ENCODE data around the gene RABGAP1. TPM values are rescaled to one million over a fixed set of nuclear protein-coding genes. Genes with fewer than 3 reads are reported as not detected.

The RABGAP1 gene
- total RNA-seq, 1 donor from 2014 or later, result 44.7 TPM

GRCh38 chr9:123127512-123128075 is 186.8 kb downstream of the RABGAP1 start:
- DNase-seq (ENCODE audit: low read depth), result no peak
- Mint-ChIP-seq H3K27ac (ENCODE audit: unreplicated experiment) (no peak overlapping the region), H3K4me1 (ENCODE audit: low read depth, unreplicated experiment) (no peaks in the 10 kb centered on the region), H3K27me3 (ENCODE audit: low read depth, unreplicated experiment) (no peaks in the 10 kb centered on the region), H3K4me3 (ENCODE audit: unreplicated experiment) (no peak overlapping the region), H3K36me3 (ENCODE audit: low read depth, unreplicated experiment) (peaks cover 5% of the 10 kb centered on the region), H3K9me3 (ENCODE audit: unreplicated experiment) (no peaks in the 10 kb centered on the region)
- Histone ChIP-seq H2AFZ (ENCODE audit: low read depth, low read length) (no peak overlapping the region), H3K4me1 (ENCODE audit: insufficient read depth, low read length) (no peaks in the 10 kb centered on the region), H3K27ac (ENCODE audit: low read depth, low read length) (no peak overlapping the region), H4K20me1 (ENCODE audit: insufficient read depth, low read length) (no peaks in the 10 kb centered on the region), H3K27me3 (ENCODE audit: insufficient read depth, low read length) (no peaks in the 10 kb centered on the region), H3K9me3 (ENCODE audit: insufficient read depth, low read depth, low read length) (no peaks in the 10 kb centered on the region), H3K9ac (ENCODE audit: low read length) (no peak overlapping the region), H3K4me2 (ENCODE audit: low read length) (no peak overlapping the region), H3K4me3 (ENCODE audit: insufficient read depth, low read depth, low read length) (no peak overlapping the region), H3K36me3 (ENCODE audit: insufficient read depth, low read length) (no peaks in the 10 kb centered on the region), H3K79me2 (ENCODE audit: insufficient read depth, low read length) (no peaks in the 10 kb centered on the region)
- no peak for TF ChIP-seq CTCF (IDR thresholded peaks at IDR 0.05; ENCODE audit: insufficient read depth, low read depth, low read length)
- TF ChIP-seq EZH2 (IDR thresholded peaks at IDR 0.05; ENCODE audit: insufficient read depth, low read length), result no peak
- no peak for FAIRE-seq

DNA sequence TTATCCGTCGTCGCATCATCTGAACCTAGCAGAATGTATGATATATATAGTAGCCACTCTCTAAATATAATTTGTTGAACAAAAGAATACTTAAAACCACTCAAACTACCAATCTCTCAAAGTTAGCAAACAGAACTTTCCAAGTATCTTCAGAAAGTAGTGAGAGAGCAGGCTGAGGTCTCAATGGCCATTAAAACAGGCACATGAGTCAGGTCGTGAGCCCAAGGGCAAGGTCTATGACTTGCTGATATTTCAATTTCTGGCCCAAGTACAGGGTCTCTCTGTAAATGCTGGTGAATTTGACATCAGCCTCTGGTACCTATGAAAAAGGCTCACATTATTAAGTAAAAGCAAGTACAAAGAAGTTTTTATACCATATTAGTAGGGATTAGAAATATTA is 187.8 kb downstream of the RABGAP1 start:
- Histone ChIP-seq H3K9me3 (ENCODE audit: insufficient read depth, low read depth, low read length) (no peaks in the 10 kb centered on the region), H2AFZ (ENCODE audit: low read depth, low read length) (no peak overlapping the region), H3K4me1 (ENCODE audit: insufficient read depth, low read length) (no peaks in the 10 kb centered on the region), H3K79me2 (ENCODE audit: insufficient read depth, low read length) (no peaks in the 10 kb centered on the region), H3K9ac (ENCODE audit: low read length) (no peak overlapping the region), H4K20me1 (ENCODE audit: insufficient read depth, low read length) (no peaks in the 10 kb centered on the region), H3K36me3 (ENCODE audit: insufficient read depth, low read length) (no peaks in the 10 kb centered on the region), H3K27ac (ENCODE audit: low read depth, low read length) (no peak overlapping the region), H3K4me3 (ENCODE audit: insufficient read depth, low read depth, low read length) (no peak overlapping the region), H3K27me3 (ENCODE audit: insufficient read depth, low read length) (no peaks in the 10 kb centered on the region), H3K4me2 (ENCODE audit: low read length) (no peak overlapping the region)
- Mint-ChIP-seq H3K4me3 (ENCODE audit: unreplicated experiment) (no peak overlapping the region), H3K27ac (ENCODE audit: unreplicated experiment) (no peak overlapping the region), H3K36me3 (ENCODE audit: low read depth, unreplicated experiment) (peaks cover 5% of the 10 kb centered on the region), H3K9me3 (ENCODE audit: unreplicated experiment) (no peaks in the 10 kb centered on the region), H3K27me3 (ENCODE audit: low read depth, unreplicated experiment) (no peaks in the 10 kb centered on the region), H3K4me1 (ENCODE audit: low read depth, unreplicated experiment) (no peaks in the 10 kb centered on the region)
- TF ChIP-seq EZH2 (IDR thresholded peaks at IDR 0.05; ENCODE audit: insufficient read depth, low read length), result no peak
- TF ChIP-seq CTCF (IDR thresholded peaks at IDR 0.05; ENCODE audit: insufficient read depth, low read depth, low read length), result no peak
- FAIRE-seq (no peak), DNase-seq (ENCODE audit: low read depth) (no peak)

DNA sequence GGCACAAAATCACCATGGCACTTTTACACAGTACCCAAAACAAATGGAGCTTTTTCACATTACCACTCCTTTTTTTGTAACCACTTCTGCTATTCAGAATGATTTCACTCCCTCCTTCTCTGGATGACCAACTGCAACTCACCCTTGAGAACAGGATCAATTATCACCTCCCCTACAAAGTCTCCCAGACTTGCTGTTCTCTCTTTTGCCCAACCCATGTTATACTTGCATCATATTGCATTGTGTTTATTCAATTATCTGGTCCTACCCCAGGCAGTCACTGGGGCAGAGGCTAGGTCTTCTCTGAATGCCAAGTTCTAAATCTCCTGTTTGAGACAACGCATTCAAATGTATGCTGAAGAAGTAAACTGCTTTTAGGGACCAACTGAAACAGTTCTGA is 188.6 kb downstream of the RABGAP1 start:
- Histone ChIP-seq H3K4me3 (ENCODE audit: insufficient read depth, low read depth, low read length) (no peak overlapping the region), H3K4me1 (ENCODE audit: insufficient read depth, low read length) (no peaks in the 10 kb centered on the region), H3K27me3 (ENCODE audit: insufficient read depth, low read length) (no peaks in the 10 kb centered on the region), H3K4me2 (ENCODE audit: low read length) (no peak overlapping the region), H3K27ac (ENCODE audit: low read depth, low read length) (no peak overlapping the region), H2AFZ (ENCODE audit: low read depth, low read length) (no peak overlapping the region), H3K9ac (ENCODE audit: low read length) (no peak overlapping the region), H3K36me3 (ENCODE audit: insufficient read depth, low read length) (no peaks in the 10 kb centered on the region), H3K79me2 (ENCODE audit: insufficient read depth, low read length) (no peaks in the 10 kb centered on the region), H4K20me1 (ENCODE audit: insufficient read depth, low read length) (no peaks in the 10 kb centered on the region), H3K9me3 (ENCODE audit: insufficient read depth, low read depth, low read length) (no peaks in the 10 kb centered on the region)
- no peaks in the 10 kb centered on the region for H3K9me3 Mint-ChIP-seq (ENCODE audit: unreplicated experiment)
- H3K4me1 Mint-ChIP-seq (ENCODE audit: low read depth, unreplicated experiment), result no peaks in the 10 kb centered on the region
- DNase-seq (ENCODE audit: low read depth) (no peak), FAIRE-seq (no peak)
- peak overlapping the region; percentile 28 for H3K4me3 Mint-ChIP-seq (ENCODE audit: unreplicated experiment)
- peaks cover 5% of the 10 kb centered on the region for H3K36me3 Mint-ChIP-seq (ENCODE audit: low read depth, unreplicated experiment)
- no peak for TF ChIP-seq CTCF (IDR thresholded peaks at IDR 0.05; ENCODE audit: insufficient read depth, low read depth, low read length)
- no peak for TF ChIP-seq EZH2 (IDR thresholded peaks at IDR 0.05; ENCODE audit: insufficient read depth, low read length)
- no peaks in the 10 kb centered on the region for H3K27me3 Mint-ChIP-seq (ENCODE audit: low read depth, unreplicated experiment)
- H3K27ac Mint-ChIP-seq (ENCODE audit: unreplicated experiment), result no peak overlapping the region

Measured in astrocyte (in vitro differentiated cells and primary cell).